A549 (cell line): ENCODE results near the gene CSGALNACT2. TPM values are rescaled to one million over a fixed set of nuclear protein-coding genes. Genes with fewer than 3 reads are reported as not detected.

ENCODE experiments used
- ATAC-seq, 2 experiments: fragments of 200-7000 bp in 1 of 2; fragments of >200 bp in 1 of 2; cut with Nextera tagmentation in 1 of 2; cut with Tn5 transposase in 1 of 2; 3 replicates each; pipeline versions ENCODE4 v1.8.0 to v1.9.1; 2018 to 2020; ENCODE audit warnings: mild to moderate bottlenecking in 1 of 2, moderate library complexity in 1 of 2
- CTCF ChIA-PET: fragments of 300-600 bp; sonication (Branson Sonifier 250); formaldehyde crosslinking; extraction: SDS; loops from one replicate; lab custom pipeline; 2021; ENCODE audit warnings: antibody characterized with exemption, inconsistent platforms; lab: Yijun Ruan, JAX
- POLR2A ChIA-PET: fragments of 350-600 bp; formaldehyde crosslinking; extraction: SDS; loops from one replicate; lab custom pipeline; 2021; ENCODE audit warnings: antibody characterized with exemption, inconsistent platforms; lab: Yijun Ruan, JAX
- DNase-seq, 2 experiments: peaks; one replicate each; pipeline versions ENCODE4 v3.0.0 to v3.0.0-alpha.2; 2011 to 2016; ENCODE audit warnings: low read depth in 1 of 2, low spot score in 1 of 2
- FAIRE-seq: peaks from 2 replicates; lab custom pipeline; 2011; peaks lifted over from hg19 to GRCh38; lab: Jason Lieb, UNC
- H3K27ac ChIP-seq, 2 experiments: fragments of >200 bp; sonication (Bioruptor Twin); formaldehyde crosslinking; 3 replicates each; pipeline ENCODE4 v1.5.1; 2016 to 2017
- H3K4me1 ChIP-seq: fragments of >200 bp; sonication (Bioruptor Twin); formaldehyde crosslinking; 3 replicates; pipeline ENCODE4 v1.6.1; 2016
- H3K4me2 ChIP-seq: fragments of >200 bp; sonication (Bioruptor Twin); formaldehyde crosslinking; 3 replicates; pipeline ENCODE4 v1.6.1; 2016
- H3K4me3 ChIP-seq: fragments of >200 bp; sonication (Bioruptor Twin); formaldehyde crosslinking; 3 replicates; pipeline ENCODE4 v1.5.1; 2016
- H3K9me3 ChIP-seq: fragments of >200 bp; sonication (Bioruptor Twin); formaldehyde crosslinking; 3 replicates; pipeline ENCODE4 v1.6.1; 2016
- BHLHE40 ChIP-seq: IDR thresholded peaks from 2 replicates; pipeline ENCODE4 v1.6.1; 2012; ENCODE audit warnings: low read depth, low read length, inconsistent platforms
- CBX2 ChIP-seq: fragments of 200-600 bp; sonication (generic); IDR thresholded peaks from 2 replicates; pipeline ENCODE4 v1.6.1; 2016; ENCODE audit warnings: low read depth, mild to moderate bottlenecking, borderline replicate concordance
- CHD2 ChIP-seq: fragments of 150-350 bp; IDR thresholded peaks from 2 replicates; pipeline ENCODE4 v1.6.1; 2014; ENCODE audit warnings: low read length; ENCODE audit not compliant: partially characterized antibody
- CHD4 ChIP-seq: fragments of 200-600 bp; sonication (generic); IDR thresholded peaks from 2 replicates; pipeline ENCODE4 v1.6.1; 2016; ENCODE audit warnings: antibody characterized with exemption, mild to moderate bottlenecking, borderline replicate concordance
- EHMT2 ChIP-seq: fragments of 200-600 bp; sonication (generic); IDR thresholded peaks from 2 replicates; pipeline ENCODE4 v1.6.1; 2016; ENCODE audit warnings: antibody characterized with exemption, low read depth, mild to moderate bottlenecking, moderate library complexity
- EP300 ChIP-seq, 2 experiments: fragments of >200 bp; sonication (Bioruptor Twin); formaldehyde crosslinking; IDR thresholded peaks; 2 replicates in 1 of 2; 3 replicates in 1 of 2; pipeline ENCODE4 v1.6.1; 2016 to 2017
- ESRRA ChIP-seq: fragments of 150-350 bp; IDR thresholded peaks from 2 replicates; pipeline ENCODE4 v1.6.1; 2014; ENCODE audit warnings: mild to moderate bottlenecking, low read length, borderline replicate concordance
- FOSB ChIP-seq: fragments of 250-450 bp; sonication (Bioruptor Pico); IDR thresholded peaks from 2 replicates; pipeline ENCODE4 v1.5.0; 2020; ENCODE audit warnings: mild to moderate bottlenecking, moderate library complexity
- FOXS1 ChIP-seq: fragments of 250-450 bp; sonication (Bioruptor Pico); IDR thresholded peaks from 2 replicates; pipeline ENCODE4 v1.5.0; 2020; ENCODE audit warnings: mild to moderate bottlenecking, moderate library complexity
- HEYL ChIP-seq: fragments of 250-450 bp; sonication (Bioruptor Pico); IDR thresholded peaks from 2 replicates; pipeline ENCODE4 v1.8.0; 2021; ENCODE audit warnings: mild to moderate bottlenecking, moderate library complexity
- JUN ChIP-seq, 2 experiments: fragments of >200 bp; sonication (Bioruptor Twin); formaldehyde crosslinking; IDR thresholded peaks; 2 replicates in 1 of 2; 3 replicates in 1 of 2; pipeline ENCODE4 v1.6.1; 2016 to 2017
- MAFK ChIP-seq: fragments of 450-650 bp; IDR thresholded peaks from 2 replicates; pipeline ENCODE4 v1.6.1; 2014; ENCODE audit not compliant: partially characterized antibody
- MAX ChIP-seq: IDR thresholded peaks from 2 replicates; pipeline ENCODE4 v1.6.1; 2012
- MYC ChIP-seq: IDR thresholded peaks from 2 replicates; pipeline ENCODE4 v1.6.1; 2012; ENCODE audit warnings: mild to moderate bottlenecking, inconsistent platforms, low read length, improper control_type of control experiment, borderline replicate concordance
- PHF8 ChIP-seq: fragments of 200-600 bp; sonication (generic); IDR thresholded peaks from 2 replicates; pipeline ENCODE4 v1.6.1; 2016; ENCODE audit warnings: low read depth, mild to moderate bottlenecking, antibody characterized with exemption, moderate library complexity, borderline replicate concordance
- REST ChIP-seq: fragments of 200-600 bp; sonication (generic); IDR thresholded peaks from 2 replicates; pipeline ENCODE4 v1.6.1; 2016; ENCODE audit warnings: antibody characterized with exemption, mild to moderate bottlenecking, moderate library complexity
- TFCP2L1 ChIP-seq: fragments of 250-450 bp; sonication (Bioruptor Pico); IDR thresholded peaks from 2 replicates; pipeline ENCODE4 v1.5.0; 2021; ENCODE audit warnings: mild to moderate bottlenecking
- ZFP36 ChIP-seq: fragments of 450-650 bp; IDR thresholded peaks from 2 replicates; pipeline ENCODE4 v1.6.1; 2014; ENCODE audit warnings: borderline replicate concordance; ENCODE audit not compliant: partially characterized antibody
- WGBS: methylation state at CpG from one replicate; pipeline ENCODE4 v1.1.6; 2017; ENCODE audit errors: missing lambda C conversion rate; 5-methylcytosine and 5-hydroxymethylcytosine counted together
- polyA plus RNA-seq, 4 experiments: library from polyadenylated mRNA; depleted of rRNA in 3 of 4; stranded (reverse); fragments of >200 nt; fragmentation: RNase III in 1 of 4; extraction: RNeasy Plus Mini Kit Qiagen cat#74134 plus additional on column Dnase treatment in 1 of 4; gene quantifications; 2 replicates in 3 of 4; 3 replicates in 1 of 4; pipeline ENCODE4 v1.2.3, GENCODE V29; 2011 to 2017
- TF ChIP-seq, protein P1 (sequence below): fragments of >200 bp; sonication (Bioruptor Twin); formaldehyde crosslinking; IDR thresholded peaks from 2 replicates; pipeline ENCODE4 v1.6.1; 2016
- TF ChIP-seq, protein P2 (sequence below): fragments of 250-450 bp; sonication (Bioruptor Pico); IDR thresholded peaks from 2 replicates; pipeline ENCODE4 v1.5.0; 2021; ENCODE audit warnings: mild to moderate bottlenecking, moderate library complexity, borderline replicate concordance
- TF ChIP-seq, protein P3 (sequence below): fragments of >200 bp; sonication (Bioruptor Twin); formaldehyde crosslinking; IDR thresholded peaks from 3 replicates; pipeline ENCODE4 v1.5.1; 2016

The CSGALNACT2 gene
- polyA plus RNA-seq, 2 of the 4 experiments (the other 2 are of a cell fraction): 11.2 to 29.9 TPM

DNA sequence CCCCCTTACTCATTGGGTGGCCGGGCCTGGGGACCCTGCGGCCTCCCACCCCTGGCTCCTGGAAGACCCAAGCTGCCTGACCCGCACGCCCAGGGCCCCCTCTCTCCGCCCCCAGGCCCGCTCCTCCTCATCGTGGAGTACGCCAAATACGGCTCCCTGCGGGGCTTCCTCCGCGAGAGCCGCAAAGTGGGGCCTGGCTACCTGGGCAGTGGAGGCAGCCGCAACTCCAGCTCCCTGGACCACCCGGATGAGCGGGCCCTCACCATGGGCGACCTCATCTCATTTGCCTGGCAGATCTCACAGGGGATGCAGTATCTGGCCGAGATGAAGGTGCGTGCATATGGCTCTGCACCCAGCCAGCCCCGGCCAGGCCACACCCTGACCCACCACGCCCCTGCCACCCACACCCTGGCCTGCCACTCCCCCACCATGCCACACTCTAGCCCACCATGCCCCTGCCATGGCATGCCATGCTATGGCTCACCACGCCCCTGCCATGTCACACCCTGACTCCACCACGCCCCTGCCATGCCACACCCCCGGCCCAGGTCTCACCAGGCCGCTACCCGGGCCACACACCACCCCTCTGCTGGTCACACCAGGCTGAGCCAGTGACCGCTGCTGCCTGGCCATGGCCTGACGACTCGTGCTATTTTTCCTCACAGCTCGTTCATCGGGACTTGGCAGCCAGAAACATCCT is 18.7 kb upstream of the CSGALNACT2 start (continued):
- TF ChIP-seq REST: no peak
- TF ChIP-seq MAX: no peak
- TF ChIP-seq EP300 (IDR thresholded peaks at IDR 0.05): no peak
- no peak for TF ChIP-seq ESRRA
- TF ChIP-seq, protein P1, sequence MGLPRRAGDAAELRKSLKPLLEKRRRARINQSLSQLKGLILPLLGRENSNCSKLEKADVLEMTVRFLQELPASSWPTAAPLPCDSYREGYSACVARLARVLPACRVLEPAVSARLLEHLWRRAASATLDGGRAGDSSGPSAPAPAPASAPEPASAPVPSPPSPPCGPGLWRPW: no peak
- no peak for TF ChIP-seq CHD2
- TF ChIP-seq, all 56 proteins: peak for 0

DNA sequence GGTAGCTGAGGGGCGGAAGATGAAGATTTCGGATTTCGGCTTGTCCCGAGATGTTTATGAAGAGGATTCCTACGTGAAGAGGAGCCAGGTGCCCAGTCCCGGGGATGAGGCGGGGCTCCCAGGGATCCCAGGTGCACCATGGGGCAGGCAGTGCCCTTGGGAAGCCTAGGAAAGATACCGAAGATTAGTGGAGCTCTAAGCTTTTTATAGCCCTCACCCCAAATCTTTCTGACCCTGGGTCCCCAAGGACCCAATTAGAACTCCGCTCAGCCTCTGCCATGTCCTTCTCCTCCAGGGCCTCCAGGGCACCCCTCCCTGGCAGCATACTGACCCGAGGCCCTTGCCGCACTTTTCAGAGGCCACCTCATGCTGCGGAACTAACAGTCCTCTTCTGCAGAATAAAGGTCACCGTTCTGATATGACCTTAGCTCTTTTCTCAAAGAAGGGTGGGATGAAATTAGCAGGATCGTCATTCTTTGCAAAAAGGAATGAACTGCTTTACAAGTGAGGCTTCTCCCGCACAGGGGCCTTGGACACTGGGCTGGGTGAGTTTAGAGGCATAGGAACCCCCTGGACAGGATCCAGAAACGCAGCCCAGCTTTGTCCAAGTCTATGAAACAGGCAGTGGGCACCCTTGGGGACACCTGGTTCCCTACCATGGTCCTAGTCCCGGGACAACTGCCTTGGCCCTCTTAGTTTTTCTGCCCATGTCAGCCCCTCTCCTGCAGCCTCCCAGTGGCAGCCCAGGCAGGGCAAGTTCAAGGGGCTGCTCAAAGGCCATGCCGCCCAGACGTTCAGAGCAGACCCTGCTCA is 17.9 kb upstream of the CSGALNACT2 start:
- Histone ChIP-seq H3K27ac (no peak overlapping the region), H3K4me3 (no peak overlapping the region), H3K4me1 (no peaks in the 10 kb centered on the region), H3K9me3 (no peaks in the 10 kb centered on the region), H3K4me2 (no peak overlapping the region)
- POLR2A ChIA-PET: no interaction called here
- WGBS: 68% methylated on average over 19 of the region's 19 CpGs
- CTCF ChIA-PET: interaction anchor here (1.0 to 1.1 kb wide), 2 partner anchors 16 to 228 kb away, joined by 3 to 6 read pairs; no protein-coding TSS in a partner anchor
- TF ChIP-seq ZFP36 (no peak), EHMT2 (no peak), TFCP2L1 (CRISPR knock-in tag) (no peak), PHF8 (no peak), HEYL (no peak), MYC (no peak), FOSB (no peak), CHD4 (no peak), CHD2 (no peak), MAX (no peak), BHLHE40 (no peak), MAFK (no peak), CBX2 (no peak), JUN (IDR thresholded peaks at IDR 0.05) (no peak), FOXS1 (CRISPR knock-in tag) (no peak)
- TF ChIP-seq, protein P2, sequence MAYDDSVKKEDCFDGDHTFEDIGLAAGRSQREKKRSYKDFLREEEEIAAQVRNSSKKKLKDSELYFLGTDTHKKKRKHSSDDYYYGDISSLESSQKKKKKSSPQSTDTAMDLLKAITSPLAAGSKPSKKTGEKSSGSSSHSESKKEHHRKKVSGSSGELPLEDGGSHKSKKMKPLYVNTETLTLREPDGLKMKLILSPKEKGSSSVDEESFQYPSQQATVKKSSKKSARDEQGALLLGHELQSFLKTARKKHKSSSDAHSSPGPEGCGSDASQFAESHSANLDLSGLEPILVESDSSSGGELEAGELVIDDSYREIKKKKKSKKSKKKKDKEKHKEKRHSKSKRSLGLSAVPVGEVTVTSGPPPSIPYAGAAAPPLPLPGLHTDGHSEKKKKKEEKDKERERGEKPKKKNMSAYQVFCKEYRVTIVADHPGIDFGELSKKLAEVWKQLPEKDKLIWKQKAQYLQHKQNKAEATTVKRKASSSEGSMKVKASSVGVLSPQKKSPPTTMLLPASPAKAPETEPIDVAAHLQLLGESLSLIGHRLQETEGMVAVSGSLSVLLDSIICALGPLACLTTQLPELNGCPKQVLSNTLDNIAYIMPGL (CRISPR knock-in tag): no peak
- TF ChIP-seq, protein P3, sequence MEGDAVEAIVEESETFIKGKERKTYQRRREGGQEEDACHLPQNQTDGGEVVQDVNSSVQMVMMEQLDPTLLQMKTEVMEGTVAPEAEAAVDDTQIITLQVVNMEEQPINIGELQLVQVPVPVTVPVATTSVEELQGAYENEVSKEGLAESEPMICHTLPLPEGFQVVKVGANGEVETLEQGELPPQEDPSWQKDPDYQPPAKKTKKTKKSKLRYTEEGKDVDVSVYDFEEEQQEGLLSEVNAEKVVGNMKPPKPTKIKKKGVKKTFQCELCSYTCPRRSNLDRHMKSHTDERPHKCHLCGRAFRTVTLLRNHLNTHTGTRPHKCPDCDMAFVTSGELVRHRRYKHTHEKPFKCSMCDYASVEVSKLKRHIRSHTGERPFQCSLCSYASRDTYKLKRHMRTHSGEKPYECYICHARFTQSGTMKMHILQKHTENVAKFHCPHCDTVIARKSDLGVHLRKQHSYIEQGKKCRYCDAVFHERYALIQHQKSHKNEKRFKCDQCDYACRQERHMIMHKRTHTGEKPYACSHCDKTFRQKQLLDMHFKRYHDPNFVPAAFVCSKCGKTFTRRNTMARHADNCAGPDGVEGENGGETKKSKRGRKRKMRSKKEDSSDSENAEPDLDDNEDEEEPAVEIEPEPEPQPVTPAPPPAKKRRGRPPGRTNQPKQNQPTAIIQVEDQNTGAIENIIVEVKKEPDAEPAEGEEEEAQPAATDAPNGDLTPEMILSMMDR: no peak
- FAIRE-seq: no peak
- ATAC-seq: no peak
- no peak for DNase-seq
